Activated CD8-positive, alpha-beta T cell treated with anti-CD3 and anti-CD28 coated beads for 36 hours (primary cell): Measurements from ENCODE around the gene STAU1. TPM values are rescaled to one million over a fixed set of nuclear protein-coding genes. Genes with fewer than 3 reads are reported as not detected.

Source experiments
- ATAC-seq: fragments of 200-7000 bp; cut with Tn5 transposase; one replicate; pipeline ENCODE4 v1.10.0; 2021; ENCODE audit warnings: mild to moderate bottlenecking, moderate library complexity
- CTCF ChIA-PET: fragments of 350-600 bp; sonication (Branson Sonifier 250); formaldehyde crosslinking; loops from one replicate; lab custom pipeline; 2021; ENCODE audit warnings: antibody characterized with exemption; lab: Charles Lee
- POLR2A ChIA-PET: fragments of 350-600 bp; sonication (Branson Sonifier 250); formaldehyde crosslinking; loops from one replicate; lab custom pipeline; 2021; ENCODE audit warnings: antibody characterized with exemption; lab: Charles Lee
- DNase-seq: peaks from one replicate; pipeline ENCODE4 v3.0.0-alpha.2; 2020
- H3K27ac Mint-ChIP-seq: one replicate; pipeline ENCODE4 v1.8.0; 2021; ENCODE audit warnings: mild to moderate bottlenecking, mixed read lengths
- H3K27me3 Mint-ChIP-seq: one replicate; pipeline ENCODE4 v1.8.0; 2021; ENCODE audit warnings: mixed read lengths
- H3K36me3 Mint-ChIP-seq: one replicate; pipeline ENCODE4 v1.8.0; 2021; ENCODE audit warnings: low read depth, mixed read lengths
- H3K4me1 Mint-ChIP-seq: one replicate; pipeline ENCODE4 v1.8.0; 2021; ENCODE audit warnings: low read depth, mixed read lengths
- H3K4me3 Mint-ChIP-seq: one replicate; pipeline ENCODE4 v1.8.0; 2021; ENCODE audit warnings: mild to moderate bottlenecking, moderate library complexity, mixed read lengths
- H3K9me3 Mint-ChIP-seq: one replicate; pipeline ENCODE4 v1.8.0; 2021; ENCODE audit warnings: mixed read lengths
- intact Hi-C: fragments of 100-400 bp; cut with micrococcal nuclease; formaldehyde crosslinking; loops from one replicate; pipeline ENCODE4 v1.10.0; 2022
- total RNA-seq, 2 experiments: library from RNA; stranded (reverse); gene quantifications; one replicate each; pipeline ENCODE4 v1.2.3, GENCODE V29; 2021
- TF ChIP-seq, protein P1 (sequence below): fragments of 200-600 bp; IDR thresholded peaks from one replicate; pipeline ENCODE4 v1.8.0; 2022; ENCODE audit warnings: antibody characterized with exemption, mild to moderate bottlenecking

STAU1 gene
- total RNA-seq, 2 experiments from 2014 or later: 57.7 to 60.1 TPM

GRCh38 chr20:49078310-49078709, 109.8 kb downstream of the STAU1 start:
- peaks cover 7% of the 10 kb centered on the region for H3K4me1 Mint-ChIP-seq

GRCh38 chr20:49074521-49074920, 113.6 kb downstream of the STAU1 start:
- peaks cover 3% of the 10 kb centered on the region for H3K4me1 Mint-ChIP-seq
- no peak overlapping the region for H3K4me3 Mint-ChIP-seq
- no peaks in the 10 kb centered on the region for H3K9me3 Mint-ChIP-seq
- TF ChIP-seq, protein P1, sequence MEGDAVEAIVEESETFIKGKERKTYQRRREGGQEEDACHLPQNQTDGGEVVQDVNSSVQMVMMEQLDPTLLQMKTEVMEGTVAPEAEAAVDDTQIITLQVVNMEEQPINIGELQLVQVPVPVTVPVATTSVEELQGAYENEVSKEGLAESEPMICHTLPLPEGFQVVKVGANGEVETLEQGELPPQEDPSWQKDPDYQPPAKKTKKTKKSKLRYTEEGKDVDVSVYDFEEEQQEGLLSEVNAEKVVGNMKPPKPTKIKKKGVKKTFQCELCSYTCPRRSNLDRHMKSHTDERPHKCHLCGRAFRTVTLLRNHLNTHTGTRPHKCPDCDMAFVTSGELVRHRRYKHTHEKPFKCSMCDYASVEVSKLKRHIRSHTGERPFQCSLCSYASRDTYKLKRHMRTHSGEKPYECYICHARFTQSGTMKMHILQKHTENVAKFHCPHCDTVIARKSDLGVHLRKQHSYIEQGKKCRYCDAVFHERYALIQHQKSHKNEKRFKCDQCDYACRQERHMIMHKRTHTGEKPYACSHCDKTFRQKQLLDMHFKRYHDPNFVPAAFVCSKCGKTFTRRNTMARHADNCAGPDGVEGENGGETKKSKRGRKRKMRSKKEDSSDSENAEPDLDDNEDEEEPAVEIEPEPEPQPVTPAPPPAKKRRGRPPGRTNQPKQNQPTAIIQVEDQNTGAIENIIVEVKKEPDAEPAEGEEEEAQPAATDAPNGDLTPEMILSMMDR: no peak
- H3K27me3 Mint-ChIP-seq: no peaks in the 10 kb centered on the region
- ATAC-seq (no peak), DNase-seq (no peak)
- H3K36me3 Mint-ChIP-seq: peaks cover 35% of the 10 kb centered on the region
- CTCF ChIA-PET: interaction anchor here (0.9 to 1.5 kb wide), 3 partner anchors 12 to 176 kb away, joined by 3 to 5 read pairs (median 3); no protein-coding TSS in a partner anchor
- intact Hi-C loops: no loop called here
- POLR2A ChIA-PET: no interaction called here
- no peak overlapping the region for H3K27ac Mint-ChIP-seq

More at GRCh38 chr20:49078310-49078709, 109.8 kb downstream of the STAU1 start:
- POLR2A ChIA-PET: interaction anchor here (1.0 to 1.2 kb wide), 3 partner anchors 9 to 27 kb away, joined by 3 read pairs; no protein-coding TSS in a partner anchor
- no peaks in the 10 kb centered on the region for H3K9me3 Mint-ChIP-seq
- TF ChIP-seq, protein P1: no peak
- intact Hi-C loops: no loop called here
- no peaks in the 10 kb centered on the region for H3K27me3 Mint-ChIP-seq
- H3K27ac Mint-ChIP-seq: no peak overlapping the region
- no peak for DNase-seq
- peaks cover 34% of the 10 kb centered on the region for H3K36me3 Mint-ChIP-seq
- no peak overlapping the region for H3K4me3 Mint-ChIP-seq
- CTCF ChIA-PET: interaction anchor here (0.7 kb wide), 2 partner anchors 65 to 138 kb away, joined by 3 to 4 read pairs; no protein-coding TSS in a partner anchor
- no peak for ATAC-seq

Other genes starting within 250 kb of the STAU1 start
- 100 to 1,000 TPM; 115 TPM for gene CSE1L, start 142.0 kb downstream of the STAU1 start, total RNA-seq
- 10 to 100 TPM; 45.2 to 45.9 TPM for gene DDX27, start 31.1 kb upstream of the STAU1 start, total RNA-seq
- gene ZNFX1, start 89.7 kb upstream of the STAU1 start, total RNA-seq: 10 to 100 TPM; 27.4 to 27.7 TPM